Cerebellar nuclear complex (tissue), 1 donor: ENCODE measurements around the gene OR2A5.
"Not testable (repeated sequence)": the region's sequence is repeated elsewhere in the genome, so short reads cannot be mapped to it uniquely, and the experiment has no call there.

Experiments
- DNase-seq, 2 experiments: peaks; one replicate each; lab custom pipeline; 2025; lab: John Stamatoyannopoulos, UW

The OR2A5 gene, protein sequence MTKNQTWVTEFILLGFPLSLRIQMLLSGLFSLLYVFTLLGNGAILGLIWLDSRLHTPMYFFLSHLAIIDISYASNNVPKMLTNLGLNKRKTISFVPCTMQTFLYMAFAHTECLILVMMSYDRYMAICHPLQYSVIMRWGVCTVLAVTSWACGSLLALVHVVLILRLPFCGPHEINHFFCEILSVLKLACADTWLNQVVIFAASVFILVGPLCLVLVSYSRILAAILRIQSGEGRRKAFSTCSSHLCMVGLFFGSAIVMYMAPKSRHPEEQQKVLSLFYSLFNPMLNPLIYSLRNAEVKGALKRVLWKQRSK

GRCh38 chr7:144048648-144049047, at the start of gene OR2A5:
OR2A5 (plus strand) TSS chr7:144048948; CDS start chr7:144050402, 1,454 bp downstream.
- no peak for DNase-seq

GRCh38 chr7:144000020-144000419, 48.7 kb upstream of the OR2A5 start, which contains the start of gene OR6B1:
OR6B1 (plus strand) TSS chr7:144000320; CDS start chr7:144003997, 3,677 bp downstream.
- no peak for DNase-seq

DNA sequence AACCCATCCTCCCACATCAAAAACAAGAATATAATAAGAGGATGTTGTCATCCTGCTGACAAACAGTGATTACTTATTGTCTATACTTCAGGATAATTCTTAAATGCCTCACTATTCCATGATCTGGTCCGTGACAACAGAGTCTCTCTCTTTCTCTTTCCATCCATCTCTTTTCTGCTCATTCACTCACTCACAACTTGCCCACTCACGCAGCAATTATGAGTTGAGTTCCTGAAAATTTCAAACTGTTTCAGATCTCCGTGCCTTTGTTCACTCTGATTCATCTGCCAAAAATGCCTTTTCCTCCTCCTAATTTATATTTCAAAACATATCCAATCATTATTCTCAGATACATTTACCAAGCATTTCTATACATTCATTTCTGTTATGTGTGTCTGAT, 47.2 kb upstream of the OR2A5 start:
- DNase-seq: no peak

DNA sequence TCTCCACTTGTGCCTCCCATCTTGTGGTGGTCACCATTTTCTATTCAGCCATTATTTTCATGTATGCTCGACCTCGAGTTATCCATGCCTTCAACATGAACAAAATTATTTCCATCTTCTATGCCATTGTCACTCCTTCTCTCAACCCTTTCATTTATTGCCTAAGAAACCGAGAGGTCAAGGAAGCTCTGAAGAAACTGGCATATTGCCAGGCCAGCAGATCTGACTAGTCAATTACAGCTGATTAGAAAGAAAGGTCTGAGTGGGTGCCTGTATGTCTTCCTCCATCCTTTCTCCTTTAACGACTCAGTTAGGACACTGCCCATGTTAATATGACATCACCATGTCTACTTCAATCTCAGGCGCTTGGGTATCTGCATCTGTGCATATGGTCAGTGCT, 44.0 kb upstream of the OR2A5 start:
- no peak for DNase-seq

DNA sequence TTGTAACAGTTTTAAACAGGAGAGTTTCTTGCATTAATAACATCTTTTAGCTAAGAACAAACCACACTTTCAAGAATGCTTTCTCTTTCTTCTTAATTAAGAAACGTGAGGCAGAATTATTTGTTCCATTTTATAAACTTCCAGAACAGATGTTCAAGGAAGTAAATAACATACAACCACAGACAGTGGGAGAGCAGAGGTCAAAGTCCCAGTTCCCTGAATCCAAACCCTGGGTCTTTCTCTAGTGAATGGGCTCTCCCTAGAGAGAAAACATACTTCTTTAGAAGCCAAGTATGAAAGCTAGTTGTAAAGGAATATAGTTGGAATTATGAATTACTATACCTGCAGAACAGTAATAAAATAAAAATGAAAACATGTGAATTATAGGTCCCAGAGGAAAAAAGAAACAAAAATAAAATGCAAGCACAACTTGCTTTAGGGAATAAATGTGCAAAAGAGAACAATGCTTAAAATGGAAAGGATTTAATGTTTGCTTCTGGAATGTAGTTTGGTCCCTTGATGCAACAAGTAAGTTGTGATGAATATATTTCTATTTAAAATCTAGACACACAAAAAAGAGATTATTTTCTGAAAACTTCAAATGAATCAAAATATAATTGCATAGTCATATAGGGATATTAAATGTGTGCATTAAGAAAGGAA, 42.6 kb upstream of the OR2A5 start:
- DNase-seq: no peak

GRCh38 chr7:144006692-144007042, 42.1 kb upstream of the OR2A5 start:
- no peak for DNase-seq

DNA sequence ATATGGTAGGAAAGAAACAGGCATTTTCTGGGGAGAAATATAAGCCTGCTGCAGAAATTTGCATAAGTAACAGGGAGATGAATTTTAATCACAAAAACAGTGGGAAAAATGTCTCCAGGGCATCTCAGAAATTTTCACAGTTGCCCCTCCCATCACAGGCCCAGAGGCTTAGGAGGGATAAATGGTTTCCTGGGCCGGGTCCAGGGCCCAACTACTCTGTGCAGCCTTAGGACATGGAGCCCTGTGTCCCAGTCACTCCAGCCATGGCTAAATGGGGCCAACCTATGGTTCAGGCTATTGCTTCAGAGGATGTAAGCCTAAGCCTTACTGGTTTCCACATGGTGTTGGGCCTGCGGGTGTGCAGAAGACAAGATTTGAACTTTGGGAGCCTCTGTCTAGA, 39.4 kb upstream of the OR2A5 start:
- DNase-seq: no peak

DNA sequence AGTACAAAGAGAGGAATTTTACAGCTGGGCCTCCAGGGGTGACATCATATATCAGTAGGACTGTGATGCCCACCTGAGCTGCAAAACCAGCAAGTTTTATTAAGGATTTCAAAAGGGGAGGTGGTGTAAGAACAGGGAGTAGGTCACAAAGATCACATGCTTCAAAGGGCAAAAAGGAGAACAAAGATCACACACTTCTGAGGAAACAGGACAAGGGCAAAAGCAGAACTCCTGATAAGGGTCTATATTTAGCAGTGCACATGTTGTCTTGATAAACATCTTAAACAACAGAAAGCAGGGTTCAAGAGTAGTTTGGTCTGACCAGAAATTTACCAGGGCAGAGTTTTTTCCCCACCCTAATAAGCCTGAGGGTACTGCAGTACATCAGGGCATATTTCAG, 38.7 kb upstream of the OR2A5 start:
- DNase-seq: not testable (repeated sequence)

DNA sequence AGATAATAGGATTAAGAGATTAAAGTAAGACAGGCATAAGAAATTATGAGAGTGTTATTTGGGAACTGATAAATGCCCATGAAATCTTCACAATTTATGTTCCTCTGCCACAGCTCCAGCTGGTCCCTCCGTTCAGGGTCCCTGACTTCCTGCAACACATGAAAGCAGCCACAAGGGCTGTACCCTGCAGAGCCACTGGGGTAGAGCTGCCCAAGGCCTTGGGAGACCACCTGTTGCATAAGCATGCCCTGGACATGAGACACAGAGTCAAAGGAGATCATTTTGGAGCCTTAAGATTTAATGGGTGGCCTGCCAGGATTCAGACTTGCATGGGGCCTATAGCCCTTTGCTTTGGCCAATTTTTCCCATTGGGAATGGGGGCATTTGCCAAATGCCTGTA, 37.9 kb upstream of the OR2A5 start:
- not testable (repeated sequence) for DNase-seq

DNA sequence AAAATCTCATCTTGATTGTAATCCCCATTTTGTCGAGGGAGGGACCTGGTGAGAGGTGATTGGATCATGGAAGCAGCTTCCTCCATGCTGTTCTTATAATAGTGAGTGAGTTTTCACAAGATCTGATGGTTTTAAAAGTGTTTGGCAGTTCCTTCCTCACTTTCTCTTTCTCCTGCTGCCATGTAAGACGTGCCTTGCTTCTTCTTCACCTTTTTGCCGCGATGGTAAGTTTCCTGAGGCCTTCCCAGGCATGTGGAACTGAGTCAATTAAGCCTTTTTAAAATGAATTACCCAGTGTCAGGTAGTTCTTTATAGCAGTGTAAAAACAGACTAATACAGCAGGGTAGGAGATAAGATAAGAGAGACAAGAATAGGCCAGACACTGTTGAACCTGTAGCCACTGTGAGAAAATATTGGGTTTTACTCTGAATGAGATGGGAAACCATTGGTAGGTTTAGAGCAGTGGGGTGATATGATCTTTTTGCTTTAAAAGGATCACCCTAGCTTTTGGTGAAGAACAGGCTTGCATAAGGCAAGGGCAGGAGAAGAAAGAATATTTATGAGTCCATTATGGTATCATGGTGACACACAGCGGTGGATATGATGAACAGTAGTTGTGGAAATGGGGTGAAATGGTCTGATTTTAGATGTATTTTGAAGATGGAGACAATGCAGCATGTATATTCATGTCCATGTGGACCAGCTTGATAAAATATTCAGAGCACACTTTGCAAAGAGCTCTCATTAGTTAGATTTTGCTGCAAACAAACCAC, 37.1 kb upstream of the OR2A5 start:
- no peak for DNase-seq

GRCh38 chr7:144018065-144018464, 30.7 kb upstream of the OR2A5 start:
- no peak for DNase-seq

DNA sequence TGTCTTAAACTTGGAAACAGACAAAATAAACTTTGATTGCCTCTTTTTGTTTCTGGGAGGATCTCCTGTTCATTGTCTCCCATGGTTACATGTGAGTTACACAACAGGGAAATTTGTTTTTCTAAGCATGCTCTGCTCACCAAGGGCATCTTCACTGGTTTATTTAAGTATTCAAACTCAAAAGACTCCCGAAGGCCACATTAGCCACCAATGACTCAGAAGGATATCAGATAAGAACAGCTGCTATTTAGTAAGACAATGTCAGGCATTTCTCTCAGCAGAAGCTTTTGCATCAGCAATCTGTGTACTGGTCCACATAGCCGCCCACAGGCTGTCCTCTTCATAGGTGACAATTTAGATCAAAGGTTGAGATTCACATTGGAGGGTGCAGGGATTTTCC, 29.3 kb upstream of the OR2A5 start:
- DNase-seq: no peak

- DNase-seq: no peak
These were observed 28.4 kb upstream of the OR2A5 start for GRCh38 chr7:144020340-144020739.

DNA sequence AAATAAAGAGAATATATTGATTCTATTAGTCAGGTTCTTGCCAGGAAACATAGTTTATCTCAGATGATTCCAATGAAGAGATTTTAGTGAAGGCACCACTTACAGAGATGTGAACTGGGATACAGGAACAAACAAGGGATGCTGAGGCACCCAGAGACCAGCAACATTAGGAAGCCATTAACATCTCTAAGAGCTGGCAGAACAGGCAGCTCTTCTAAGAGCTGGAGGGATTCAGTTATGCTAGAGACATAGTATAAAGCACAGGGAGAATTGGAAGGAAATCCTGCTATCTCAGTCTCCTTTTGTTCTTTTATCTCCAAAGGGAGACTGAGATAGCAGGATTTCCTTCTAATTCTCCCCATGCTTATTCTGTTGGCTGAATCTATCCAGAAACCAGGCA, 26.6 kb upstream of the OR2A5 start:
- DNase-seq: no peak

DNA sequence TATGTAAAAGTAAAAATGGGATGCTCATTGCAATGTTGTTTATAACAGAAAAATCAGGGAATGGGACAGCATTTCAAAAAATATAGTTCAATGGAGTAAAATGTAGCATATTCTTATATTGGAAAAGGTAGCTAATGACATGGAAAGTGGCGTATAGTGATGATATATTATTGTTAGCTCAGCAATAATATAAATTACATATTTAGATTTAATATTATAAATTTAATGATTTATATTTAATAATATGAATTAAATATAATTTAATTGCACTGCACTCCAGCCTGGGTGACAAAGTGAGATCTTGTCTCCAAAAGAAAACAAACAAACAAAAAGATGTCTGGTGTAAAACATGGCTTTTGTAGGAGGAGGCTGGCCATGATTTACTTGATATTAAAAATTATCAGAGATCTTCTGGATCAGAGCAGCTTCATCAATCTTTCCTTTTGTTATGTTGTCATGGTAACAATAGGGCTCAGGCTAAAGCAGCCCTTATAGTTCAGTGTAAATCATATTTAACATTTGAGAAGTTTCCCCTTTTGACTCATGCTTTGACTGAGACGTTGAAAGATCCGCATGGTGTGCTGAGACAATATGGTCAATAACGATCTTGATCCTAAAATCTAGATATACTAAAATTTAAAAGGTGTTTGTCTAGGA, 25.4 kb upstream of the OR2A5 start:
- no peak for DNase-seq

DNA sequence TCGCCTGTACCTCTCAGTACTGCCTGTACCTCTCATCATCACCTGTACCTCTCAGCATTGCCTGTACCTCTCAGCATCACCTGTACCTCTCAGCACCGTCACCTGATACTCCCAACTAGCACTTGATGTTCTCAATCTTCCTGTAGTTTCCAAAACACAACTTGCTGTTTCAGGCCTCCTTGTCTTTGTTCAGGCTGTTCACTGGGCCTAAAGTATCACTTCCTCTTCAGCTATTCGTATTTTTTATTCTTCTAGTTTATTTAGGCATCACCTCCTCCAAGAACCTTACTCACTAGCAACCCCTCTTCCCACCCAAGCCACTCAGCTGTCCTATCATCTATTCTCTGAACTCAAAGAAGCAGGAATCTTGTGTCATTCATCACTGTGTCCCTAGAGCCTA, 24.5 kb upstream of the OR2A5 start:
- DNase-seq: no peak

DNA sequence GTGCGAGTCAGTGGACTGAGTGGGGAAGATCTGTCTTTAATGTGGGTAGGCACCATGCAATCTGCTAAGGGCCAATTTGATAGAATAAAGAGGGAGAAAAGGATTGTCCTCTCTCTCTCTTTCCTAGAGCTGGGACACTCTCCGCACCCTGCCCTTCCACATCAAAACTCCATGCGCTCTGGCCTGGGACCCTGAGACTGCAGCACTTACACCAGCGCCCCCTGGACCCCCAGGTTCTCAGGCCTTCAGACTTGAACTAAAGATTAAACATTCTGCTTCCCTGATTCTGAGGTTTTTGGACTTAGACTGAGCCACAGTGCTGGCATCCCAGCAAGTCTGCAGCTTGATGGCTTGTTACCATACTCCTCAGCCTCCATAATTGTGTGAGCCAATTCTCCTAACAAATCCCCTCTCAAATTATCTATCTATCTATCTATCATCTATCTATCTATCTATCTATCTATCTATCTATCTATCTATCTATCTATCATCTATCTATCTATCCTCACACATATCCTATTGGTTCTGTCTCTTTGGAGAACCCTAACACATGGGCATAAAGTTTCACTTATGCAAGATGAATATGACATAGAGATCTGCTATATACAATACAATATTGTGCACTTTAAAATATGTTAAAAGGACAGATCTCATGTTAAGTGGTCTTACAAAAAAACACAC, 22.4 kb upstream of the OR2A5 start:
- DNase-seq: no peak

- DNase-seq: no peak
These were observed 21.7 kb upstream of the OR2A5 start for GRCh38 chr7:144027070-144027469.

DNA sequence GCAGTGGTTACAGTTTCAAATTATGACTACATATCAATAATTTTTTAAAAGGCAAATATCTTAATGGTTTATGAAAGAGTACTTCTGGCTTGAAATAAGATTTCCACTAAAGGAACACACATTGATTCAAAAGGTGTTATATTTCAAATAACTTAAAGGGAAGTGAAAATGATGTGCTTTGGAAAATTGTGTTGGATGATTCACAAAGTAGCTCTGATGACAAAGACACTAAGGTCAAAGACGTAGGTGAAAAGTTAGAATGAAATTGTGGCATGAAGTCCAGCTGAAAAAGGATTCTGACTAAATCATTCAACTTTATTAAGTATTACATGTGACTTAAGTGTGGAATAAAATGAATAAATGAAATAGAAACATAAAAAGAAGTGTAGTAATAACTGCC, 20.8 kb upstream of the OR2A5 start:
- no peak for DNase-seq

DNA sequence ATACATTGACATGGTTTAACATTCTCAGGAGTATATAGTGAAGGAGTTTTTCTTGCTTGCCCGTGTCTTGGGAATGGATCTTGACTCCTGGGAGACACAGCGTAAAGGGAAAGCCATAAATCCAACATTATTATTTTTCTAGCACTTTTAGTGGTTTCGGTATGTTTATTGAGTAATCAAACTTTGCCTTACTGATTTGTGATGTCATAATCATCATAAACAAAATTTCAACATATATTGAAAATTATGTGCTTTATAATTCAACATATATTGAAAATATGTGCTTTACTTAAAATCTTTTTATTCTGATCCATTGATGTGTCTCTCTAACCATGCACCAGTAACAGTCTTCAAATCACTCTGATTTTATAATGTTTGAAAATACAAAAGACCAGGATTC, 20.2 kb upstream of the OR2A5 start:
- DNase-seq: no peak

GRCh38 chr7:144032516-144032915, 16.2 kb upstream of the OR2A5 start:
- no peak for DNase-seq
